Left lung (tissue), 10 donors: ENCODE results near the gene RPL31. TPM values are rescaled to one million over a fixed set of nuclear protein-coding genes. Genes with fewer than 3 reads are reported as not detected.

ENCODE experiments used
- ATAC-seq: fragments of 200-7000 bp; cut with Tn5 transposase; one replicate; pipeline ENCODE4 v1.9.1; 2020; ENCODE audit warnings: moderate library complexity
- DNase-seq, 4 donors: peaks; one replicate each; pipeline ENCODE4 v3.0.0-alpha.2; 2013 to 2020
- H3K27ac ChIP-seq, 2 donors: fragments of 200-600 bp; sonication (generic) in 1 of 2; one replicate each; pipeline versions ENCODE4 v1.5.0 to v1.8.0; 2020 to 2021
- H3K27me3 ChIP-seq, 2 donors: fragments of 200-600 bp; sonication (generic) in 1 of 2; one replicate each; pipeline versions ENCODE4 v1.5.0 to v1.8.0; 2020 to 2021
- H3K36me3 ChIP-seq, 2 donors: fragments of 200-600 bp; sonication (generic) in 1 of 2; one replicate each; pipeline versions ENCODE4 v1.5.0 to v1.8.0; 2020 to 2021
- H3K4me1 ChIP-seq, 2 donors: fragments of 200-600 bp; one replicate each; pipeline ENCODE4 v1.8.0; 2021
- H3K4me3 ChIP-seq, 2 donors: fragments of 200-600 bp; sonication (generic) in 1 of 2; one replicate each; pipeline versions ENCODE4 v1.5.0 to v1.8.0; 2020 to 2021; ENCODE audit warnings: mild to moderate bottlenecking in 1 of 2
- H3K9me3 ChIP-seq, 2 donors: fragments of 200-600 bp; sonication (generic) in 1 of 2; one replicate each; pipeline versions ENCODE4 v1.5.0 to v1.8.0; 2020 to 2021
- intact Hi-C, 2 donors: fragments of 100-400 bp; cut with DNase I; formaldehyde crosslinking; loops; one replicate each; pipeline versions ENCODE4 v1.11.2 to v1.14.2; 2022
- polyA plus RNA-seq, 6 donors: library from polyadenylated mRNA; unstranded; fragments of 120-200 nt; gene quantifications; one replicate each; pipeline ENCODE4 v1.2.1, GENCODE V29; 2013; ENCODE audit not compliant: insufficient read length in 6 of 6
- total RNA-seq, 2 donors: library from RNA; stranded (reverse); fragmentation: NEBNext Ultra II Directional; extraction: Animal tissue kit (Norgen Biotek cat#: 25700); gene quantifications; one replicate each; pipeline ENCODE4 v1.2.1, GENCODE V29; 2021
- TF ChIP-seq, protein P1 (sequence below), 2 donors: fragments of 200-600 bp; sonication (generic) in 1 of 2; IDR thresholded peaks; one replicate each; pipeline versions ENCODE4 v1.5.0 to v1.8.0; 2021; ENCODE audit warnings: antibody characterized with exemption in 2 of 2
- donor health status: DM: no; HTN: yes; CAD: no.
- donor health status: DM: no; HTN: no; CAD: no.

RPL31 gene
- total and polyA plus RNA-seq, 8 donors, result 865 to 3,696 (median 3,172) TPM

GRCh38 chr2:101053117-101053516 lies 51.0 kb downstream of the RPL31 start:
- DNase-seq (no peak), ATAC-seq (no peak)
- H3K27me3 ChIP-seq, result no peaks in the 10 kb centered on the region
- no peak overlapping the region for H3K27ac ChIP-seq
- H3K4me1 ChIP-seq, result no peaks in the 10 kb centered on the region
- H3K36me3 ChIP-seq, result peaks cover 0 to 53% of the 10 kb centered on the region in 2 donors
- H3K4me3 ChIP-seq, result no peak overlapping the region
- TF ChIP-seq, protein P1, sequence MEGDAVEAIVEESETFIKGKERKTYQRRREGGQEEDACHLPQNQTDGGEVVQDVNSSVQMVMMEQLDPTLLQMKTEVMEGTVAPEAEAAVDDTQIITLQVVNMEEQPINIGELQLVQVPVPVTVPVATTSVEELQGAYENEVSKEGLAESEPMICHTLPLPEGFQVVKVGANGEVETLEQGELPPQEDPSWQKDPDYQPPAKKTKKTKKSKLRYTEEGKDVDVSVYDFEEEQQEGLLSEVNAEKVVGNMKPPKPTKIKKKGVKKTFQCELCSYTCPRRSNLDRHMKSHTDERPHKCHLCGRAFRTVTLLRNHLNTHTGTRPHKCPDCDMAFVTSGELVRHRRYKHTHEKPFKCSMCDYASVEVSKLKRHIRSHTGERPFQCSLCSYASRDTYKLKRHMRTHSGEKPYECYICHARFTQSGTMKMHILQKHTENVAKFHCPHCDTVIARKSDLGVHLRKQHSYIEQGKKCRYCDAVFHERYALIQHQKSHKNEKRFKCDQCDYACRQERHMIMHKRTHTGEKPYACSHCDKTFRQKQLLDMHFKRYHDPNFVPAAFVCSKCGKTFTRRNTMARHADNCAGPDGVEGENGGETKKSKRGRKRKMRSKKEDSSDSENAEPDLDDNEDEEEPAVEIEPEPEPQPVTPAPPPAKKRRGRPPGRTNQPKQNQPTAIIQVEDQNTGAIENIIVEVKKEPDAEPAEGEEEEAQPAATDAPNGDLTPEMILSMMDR (IDR thresholded peaks at IDR 0.05), result no peak
- no peaks in the 10 kb centered on the region for H3K9me3 ChIP-seq
- intact Hi-C loops, result no loop called here

Other genes starting within 250 kb of the RPL31 start
- 10 to 100 TPM; 18.8 to 22.7 TPM for gene NPAS2, start 182.2 kb upstream of the RPL31 start, total RNA-seq
- gene NPAS2, start 182.2 kb upstream of the RPL31 start, polyA plus RNA-seq, result 10 to 100 TPM; 23.3 to 40.2 (median 36.8) TPM
- 10 to 100 TPM; 11.7 to 22.1 TPM for gene TBC1D8, start 149.1 kb downstream of the RPL31 start, total RNA-seq
- 10 to 100 TPM; 23.2 to 36.5 (median 32.8) TPM for gene TBC1D8, start 149.1 kb downstream of the RPL31 start, polyA plus RNA-seq